8988T (cell line): ENCODE data around the gene OGFOD2.

Source experiments
- DNase-seq: peaks from one replicate; pipeline ENCODE4 v3.0.0; 2011

Gene OGFOD2

DNA sequence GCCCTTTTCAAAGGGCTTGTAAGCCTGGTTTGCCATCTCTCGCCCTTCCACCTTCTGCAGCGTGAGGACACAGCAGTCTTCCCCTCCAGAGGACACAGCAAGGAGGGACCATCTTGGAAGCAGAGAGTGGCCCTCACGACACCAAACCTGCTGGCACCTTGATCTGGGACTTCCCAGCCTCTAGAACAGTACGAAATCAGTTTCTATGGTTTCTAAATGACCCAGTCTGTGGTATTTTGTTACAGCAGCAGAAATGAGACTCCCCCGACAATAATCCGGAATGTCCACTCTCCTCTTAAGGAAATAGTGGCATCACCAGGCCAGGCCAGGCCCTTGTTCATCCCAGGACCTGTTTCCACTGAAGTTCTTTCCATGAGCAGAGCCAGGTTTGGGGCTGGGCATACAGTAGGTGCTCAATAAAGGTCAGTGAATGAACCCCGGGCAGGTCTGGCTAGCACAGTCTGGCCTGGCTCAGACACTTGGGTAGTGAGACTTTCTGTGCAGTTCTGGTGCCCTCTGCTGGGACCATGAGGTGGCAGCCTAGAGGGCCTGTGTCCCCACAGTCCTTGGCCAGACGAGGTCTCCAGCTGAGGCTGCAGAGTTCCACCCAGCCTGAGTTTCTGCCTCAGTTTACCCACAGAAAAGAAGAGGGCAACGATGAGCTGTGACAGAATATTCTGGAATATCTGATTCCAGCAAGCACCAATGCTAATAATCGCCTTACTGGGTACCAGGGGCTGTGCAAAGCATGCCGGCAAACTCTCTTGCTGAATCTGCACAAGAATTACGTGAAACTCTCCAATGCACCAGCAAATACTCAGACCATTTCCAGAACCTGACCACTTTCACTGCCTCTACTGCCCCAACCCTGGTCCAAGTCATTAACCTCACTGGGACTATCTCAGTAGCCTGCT is 22.8 kb upstream of the OGFOD2 start:
- peak; percentile 91 for DNase-seq

DNA sequence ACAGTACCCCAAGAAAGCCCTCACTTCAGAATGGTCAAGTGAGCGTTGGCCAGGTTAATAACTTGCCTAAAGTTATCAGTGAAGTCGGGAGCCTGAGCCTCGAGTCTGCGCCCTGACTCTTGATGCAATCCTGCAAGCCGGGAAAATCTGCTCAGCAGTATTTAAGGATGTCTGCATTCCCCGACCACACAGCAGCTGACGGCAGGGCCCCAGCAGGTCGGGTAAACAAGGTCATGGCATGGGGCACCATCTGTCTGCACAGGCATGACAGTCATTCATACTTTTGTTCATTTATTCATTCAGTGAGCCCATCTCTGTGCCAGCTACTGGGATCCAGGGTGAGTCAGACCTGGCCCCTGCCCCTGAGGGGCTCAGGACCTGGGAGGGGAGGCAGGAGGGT is 19.9 kb upstream of the OGFOD2 start:
- no peak for DNase-seq

GRCh38 chr12:122956035-122956434 is 19.0 kb upstream of the OGFOD2 start:
- no peak for DNase-seq

DNA sequence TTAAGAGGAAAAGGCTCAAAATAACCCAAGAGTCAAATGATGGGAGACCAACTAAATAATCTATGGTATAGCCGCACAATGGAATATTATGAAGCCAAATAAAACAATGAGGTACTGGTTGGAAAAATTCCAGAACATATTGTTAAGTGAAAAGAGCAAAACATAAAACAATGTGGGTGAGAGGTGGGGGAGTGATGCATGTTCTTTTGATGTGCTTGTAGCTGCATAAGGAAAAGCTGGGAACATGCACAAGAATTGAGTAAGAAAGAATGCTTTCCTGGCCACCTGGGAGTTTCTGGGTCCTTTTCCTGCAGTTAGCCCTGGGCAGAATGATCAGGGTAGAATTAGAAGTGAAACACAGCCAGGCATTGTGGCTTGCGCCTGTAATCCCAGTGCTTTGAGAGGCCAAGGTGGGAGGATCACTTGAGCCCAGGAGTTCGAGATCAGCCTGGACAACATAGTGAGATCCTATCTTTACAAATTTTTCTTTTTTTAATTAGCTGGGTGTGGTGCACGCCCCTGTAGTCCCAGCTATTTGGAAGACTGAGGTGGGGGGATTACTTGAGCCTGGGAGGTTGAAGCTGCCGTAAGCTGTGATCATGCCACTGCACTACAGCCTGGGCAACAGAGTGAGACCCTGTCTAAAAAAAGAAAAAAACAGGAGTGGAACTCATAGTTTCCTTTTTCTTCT is 16.7 kb upstream of the OGFOD2 start:
- no peak for DNase-seq

DNA sequence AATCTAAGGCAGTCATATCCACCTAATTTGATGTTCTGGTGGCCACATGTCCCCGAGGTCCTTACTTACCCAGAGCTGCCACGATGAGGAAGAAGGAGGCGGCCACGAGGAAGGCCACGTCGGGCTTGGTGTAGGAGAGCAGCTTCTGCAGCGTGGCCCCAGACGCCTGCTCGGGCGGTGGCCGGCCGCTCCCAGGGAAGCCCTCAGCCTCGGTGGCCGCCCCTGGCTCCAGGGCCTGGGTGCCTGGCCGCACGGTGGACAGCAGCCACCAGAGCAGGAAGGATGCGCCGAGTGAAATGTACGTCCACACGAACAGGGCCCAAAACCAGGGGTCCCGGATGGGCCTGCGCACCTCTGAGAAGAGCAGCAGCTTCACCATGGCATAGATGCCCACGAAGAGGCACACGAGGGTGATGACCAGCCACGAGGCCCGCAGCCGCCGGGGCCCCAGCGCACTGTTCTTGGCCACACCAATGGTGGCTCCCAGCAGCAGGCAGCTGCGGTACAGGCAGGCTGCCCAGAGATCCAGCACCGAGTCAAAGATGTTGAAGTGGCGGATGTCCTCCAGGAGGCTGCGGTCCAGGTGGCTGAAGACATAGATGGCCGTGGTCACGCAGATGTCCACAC is 15.4 kb upstream of the OGFOD2 start:
- no peak for DNase-seq

- DNase-seq = peak; percentile 7
Measured at GRCh38 chr12:122960193-122960569, 14.9 kb upstream of the OGFOD2 start.

DNA sequence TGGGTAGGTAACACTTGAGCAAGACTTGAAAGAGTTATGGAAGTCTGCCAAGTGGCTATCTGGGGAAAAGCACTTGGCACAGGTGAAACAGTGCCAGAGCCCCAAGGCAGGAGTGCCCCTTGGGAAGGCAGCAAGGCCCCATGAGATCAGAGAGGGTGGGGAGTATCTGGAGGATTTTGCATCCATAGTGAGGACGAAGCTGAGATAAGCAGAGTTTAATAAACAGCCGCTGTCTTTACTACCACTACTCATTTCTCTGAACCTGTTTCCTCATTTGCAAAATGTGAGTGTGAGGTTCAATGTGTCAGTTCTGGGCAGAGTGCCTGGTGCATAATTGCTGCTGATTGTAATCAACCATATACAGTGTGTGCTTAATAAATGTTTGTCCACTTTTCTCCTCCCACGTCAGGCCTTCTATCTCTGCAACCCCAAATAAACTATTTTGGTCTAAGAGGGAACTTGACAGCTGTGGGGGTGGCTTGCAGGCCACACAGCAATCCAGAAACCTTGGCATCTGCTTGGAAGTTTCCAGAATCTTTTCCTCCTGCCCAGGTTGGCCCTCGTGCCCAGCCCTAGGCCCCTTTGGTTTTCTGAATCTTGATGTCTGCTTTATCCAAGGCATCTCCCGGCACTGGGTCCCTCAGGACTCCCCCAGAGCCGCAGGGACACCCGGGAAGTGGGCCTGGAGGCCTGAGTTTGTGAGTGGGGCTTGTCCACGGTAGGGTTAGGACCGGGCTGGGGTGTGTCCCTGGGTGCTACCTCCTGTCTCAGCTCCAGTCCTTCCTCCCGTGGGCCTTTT is 13.3 kb upstream of the OGFOD2 start:
- peak; percentile 22 for DNase-seq

GRCh38 chr12:122963941-122964265 is 11.1 kb upstream of the OGFOD2 start:
- DNase-seq = peak; percentile 60

DNA sequence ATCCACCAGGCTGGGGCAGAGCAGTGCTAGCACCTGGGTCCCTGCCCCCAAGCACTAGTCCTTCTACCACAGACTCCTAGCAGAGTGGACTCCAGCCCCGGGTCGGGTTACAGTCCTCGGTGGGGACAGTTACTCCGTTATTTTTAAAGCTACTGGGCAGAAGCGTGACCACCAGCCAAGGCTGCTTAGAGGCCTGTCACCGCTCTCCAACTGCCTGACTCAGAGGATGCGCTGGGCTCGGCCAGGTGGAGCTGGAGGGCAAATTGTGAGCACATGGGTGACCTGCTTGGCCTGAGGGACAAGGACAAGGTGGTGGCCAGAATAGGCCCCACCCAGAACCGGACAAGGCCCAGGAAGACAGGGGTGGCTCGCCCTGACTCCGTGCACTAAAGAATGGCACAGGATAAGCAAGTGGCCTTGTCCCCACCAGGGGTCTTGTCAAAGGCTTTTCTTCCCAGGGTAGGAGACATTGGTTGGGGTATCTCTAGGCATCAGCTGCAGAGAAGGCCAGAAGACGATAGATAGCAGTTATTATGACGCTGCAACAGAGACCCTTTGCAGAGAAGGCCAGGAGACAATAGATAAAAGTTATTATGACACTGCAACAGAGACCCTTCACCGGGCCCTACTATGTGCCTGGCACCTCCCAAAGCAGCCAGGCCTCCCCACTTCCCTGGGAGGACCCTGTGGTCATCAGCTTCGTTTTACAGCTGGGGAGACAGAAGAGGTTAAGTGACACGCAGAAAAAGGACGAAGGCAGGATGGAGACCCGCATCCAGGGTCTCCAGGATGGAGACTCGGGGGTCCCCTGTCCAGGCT is 10.4 kb upstream of the OGFOD2 start:
- peak; percentile 27 for DNase-seq

GRCh38 chr12:122965321-122965751 is 9.7 kb upstream of the OGFOD2 start:
- DNase-seq = peak; percentile 40

DNA sequence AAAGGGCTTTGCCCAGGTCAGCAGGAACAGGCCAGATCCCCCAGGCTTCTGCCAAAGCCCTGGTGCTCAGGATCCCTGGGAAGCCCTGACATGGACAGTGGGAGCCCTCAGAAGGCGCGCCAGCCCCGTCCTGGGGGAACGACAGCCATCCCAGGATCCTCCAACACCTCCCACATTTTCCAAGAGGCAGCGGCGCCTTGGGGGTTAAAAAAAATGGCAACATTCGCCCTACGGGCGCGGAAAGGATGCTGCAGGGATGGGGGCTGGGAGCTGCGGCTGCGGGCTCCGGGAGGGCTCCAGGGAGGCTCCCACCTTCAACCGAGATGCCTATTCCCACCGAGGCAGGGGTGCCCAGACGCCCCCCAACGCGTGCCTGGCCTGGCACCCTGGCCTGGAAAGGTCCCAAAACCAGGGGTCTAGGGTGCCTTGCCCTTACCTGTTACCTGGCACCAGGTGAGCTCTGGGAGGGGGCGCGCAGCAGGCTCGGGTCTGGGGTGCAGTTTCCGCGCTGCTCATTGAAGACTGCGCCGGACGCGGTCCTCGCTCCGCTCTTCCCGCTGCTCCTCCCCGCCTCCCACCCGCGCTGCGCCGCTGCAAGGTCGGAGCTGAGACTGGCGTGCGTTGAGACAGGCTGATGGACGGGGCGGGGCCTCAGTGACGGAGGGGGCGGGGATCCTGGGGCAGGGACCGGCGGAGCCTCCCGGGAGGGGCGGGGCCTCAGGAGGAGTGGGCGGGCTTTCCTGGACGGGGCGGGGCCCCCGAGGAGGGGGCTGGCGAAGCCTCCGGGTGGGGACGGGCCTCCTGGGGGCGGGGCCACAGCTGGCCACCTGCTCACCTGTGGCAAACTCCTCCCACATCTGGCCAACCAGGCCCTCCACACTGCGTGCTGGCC is 8.9 kb upstream of the OGFOD2 start, which contains the start of gene ABCB9:
Gene ABCB9 (minus strand): TSS at position 613 of the 892 bp plus-strand sequence. CDS start 6,228 bp downstream, outside the sequence.
- peak; percentile 97 for DNase-seq

- DNase-seq = no peak
Measured at GRCh38 chr12:122966743-122967550, 8.1 kb upstream of the OGFOD2 start.

GRCh38 chr12:122968104-122968503 is 6.9 kb upstream of the OGFOD2 start:
- DNase-seq = no peak

DNA sequence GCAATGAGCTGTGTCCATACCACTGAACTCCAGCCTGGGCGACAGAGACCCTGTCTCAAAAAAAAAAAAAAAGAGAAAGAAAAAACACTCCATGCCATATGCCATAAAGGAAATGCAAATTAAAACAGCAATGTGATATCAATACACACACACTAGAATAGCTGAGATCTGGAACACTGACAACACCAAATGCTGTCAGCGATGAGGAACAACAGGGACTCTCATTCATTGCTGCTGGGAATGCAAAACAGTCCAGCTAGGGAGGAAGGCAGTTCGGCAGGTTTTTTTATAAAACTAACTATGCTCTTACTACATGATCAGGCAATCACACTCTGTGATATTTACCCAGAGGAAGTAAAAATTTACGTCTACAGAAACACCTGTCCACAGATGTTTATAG is 5.4 kb upstream of the OGFOD2 start:
- DNase-seq = no peak

DNA sequence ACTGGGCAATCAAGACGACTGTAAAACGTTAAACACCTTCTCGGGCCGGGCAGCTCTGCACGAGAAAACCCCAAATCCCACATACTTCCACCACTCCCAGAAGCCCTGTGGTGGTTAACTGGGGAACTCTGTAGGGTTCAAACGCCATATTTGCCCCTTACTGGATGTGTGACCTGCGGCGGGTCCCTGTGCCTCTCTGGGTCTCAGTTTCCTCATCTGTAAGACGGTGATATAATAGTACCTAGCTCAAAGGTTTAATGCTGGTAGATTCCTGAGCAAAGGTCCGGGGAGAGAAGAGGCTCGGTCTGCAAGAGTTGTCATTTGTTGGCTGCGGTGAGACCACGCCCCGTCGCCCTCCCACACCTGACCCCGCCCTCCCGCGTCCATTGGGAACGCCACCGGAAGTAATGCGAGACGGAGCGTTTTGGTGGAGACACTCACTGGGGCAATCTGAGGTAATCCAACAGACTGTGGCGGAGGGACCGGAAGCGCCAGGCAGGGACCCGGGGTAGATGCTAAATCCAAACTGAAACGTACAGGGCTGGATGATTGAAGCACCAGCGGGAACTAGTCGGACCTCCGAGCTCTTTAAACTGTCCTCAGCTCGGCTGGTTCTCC is 661 bp upstream of the OGFOD2 start:
- peak; percentile 78 for DNase-seq

- no peak for DNase-seq
Measured at GRCh38 chr12:122975790-122976647, 975 bp downstream of the OGFOD2 start.

DNA sequence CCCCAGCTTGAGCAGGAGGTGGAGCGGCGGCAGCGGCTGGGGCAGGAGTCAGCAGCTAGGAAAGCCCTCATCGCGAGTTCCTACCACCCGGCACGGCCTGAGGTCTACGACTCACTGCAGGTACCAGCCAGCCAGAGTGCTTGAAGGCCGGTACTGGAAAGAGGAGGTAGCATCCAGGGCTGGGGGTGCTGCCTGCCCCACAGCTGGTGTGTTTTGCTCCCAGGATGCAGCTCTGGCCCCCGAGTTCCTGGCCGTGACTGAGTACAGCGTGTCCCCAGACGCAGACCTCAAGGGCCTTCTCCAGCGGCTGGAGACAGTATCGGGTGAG is 1.6 kb downstream of the OGFOD2 start:
- no peak for DNase-seq

DNA sequence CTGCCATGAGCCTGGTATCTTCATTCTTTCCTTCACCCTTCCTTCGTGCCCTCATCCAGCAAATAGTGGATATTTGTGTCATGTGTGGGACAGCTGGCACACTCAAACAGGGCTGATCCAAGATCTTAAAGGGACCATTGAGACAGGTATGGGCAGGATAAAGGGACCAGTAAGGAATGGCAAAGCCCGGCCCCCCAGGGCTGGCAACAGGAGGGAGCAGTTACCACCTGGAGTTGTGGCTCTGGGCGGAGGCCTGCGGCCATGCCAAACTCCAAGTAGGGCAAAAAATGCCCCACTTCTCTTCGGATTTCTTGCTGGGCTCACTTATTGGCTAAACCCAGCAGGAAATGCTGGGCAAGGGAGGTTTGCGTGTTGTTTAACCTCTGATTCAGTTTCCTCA is 2.1 kb downstream of the OGFOD2 start:
- no peak for DNase-seq
